Measurements from ENCODE around the gene ADCYAP1R1.

- TF ChIP-seq POLR2A (IDR thresholded peaks at IDR 0.05) (no peak), CTCF (IDR thresholded peaks at IDR 0.05) (no peak)
Measured at GRCh38 chr7:31106303-31107105, 54.4 kb downstream of the ADCYAP1R1 start.

Measured in tibial nerve (tissue), 3 donors.